Neural crest cell (in vitro differentiated cells): ENCODE data around the gene TPP1. TPM values are rescaled to one million over a fixed set of nuclear protein-coding genes. Genes with fewer than 3 reads are reported as not detected.
A peak's percentile ranks its signal among the peaks of the same experiment; 100 is the strongest.

Source experiments
- DNase-seq: peaks from one replicate; pipeline ENCODE4 v3.0.0; 2021; ENCODE audit warnings: low read depth, mixed read lengths, low spot score
- H3K27ac Mint-ChIP-seq: one replicate; pipeline ENCODE4 v1.8.0; 2021; ENCODE audit warnings: mild to moderate bottlenecking, mixed read lengths; ENCODE audit not compliant: unreplicated experiment
- H3K27me3 Mint-ChIP-seq: 2 replicates; pipeline ENCODE4 v1.8.0; 2021; ENCODE audit warnings: low read depth, mild to moderate bottlenecking, mixed read lengths
- H3K36me3 Mint-ChIP-seq: 2 replicates; pipeline ENCODE4 v1.8.0; 2021; ENCODE audit warnings: low read depth, mild to moderate bottlenecking, mixed read lengths
- H3K4me1 Mint-ChIP-seq: 2 replicates; pipeline ENCODE4 v1.8.0; 2021; ENCODE audit warnings: mixed read lengths
- H3K4me3 Mint-ChIP-seq: one replicate; pipeline ENCODE4 v1.8.0; 2021; ENCODE audit warnings: mild to moderate bottlenecking, mixed read lengths
- H3K9me3 Mint-ChIP-seq: 2 replicates; pipeline ENCODE4 v1.8.0; 2021; ENCODE audit warnings: mixed read lengths
- total RNA-seq: library from RNA; stranded (reverse); gene quantifications from 2 replicates; pipeline ENCODE4 v1.2.1, GENCODE V29; 2021
- TF ChIP-seq, protein P1 (sequence below): fragments of 200-600 bp; sonication (generic); conservative IDR thresholded peaks from 2 replicates; pipeline ENCODE4 v1.5.0; 2021; ENCODE audit warnings: antibody characterized with exemption, mild to moderate bottlenecking

Gene TPP1
- total RNA-seq, 1 donor from 2014 or later, result 44.7 TPM

DNA sequence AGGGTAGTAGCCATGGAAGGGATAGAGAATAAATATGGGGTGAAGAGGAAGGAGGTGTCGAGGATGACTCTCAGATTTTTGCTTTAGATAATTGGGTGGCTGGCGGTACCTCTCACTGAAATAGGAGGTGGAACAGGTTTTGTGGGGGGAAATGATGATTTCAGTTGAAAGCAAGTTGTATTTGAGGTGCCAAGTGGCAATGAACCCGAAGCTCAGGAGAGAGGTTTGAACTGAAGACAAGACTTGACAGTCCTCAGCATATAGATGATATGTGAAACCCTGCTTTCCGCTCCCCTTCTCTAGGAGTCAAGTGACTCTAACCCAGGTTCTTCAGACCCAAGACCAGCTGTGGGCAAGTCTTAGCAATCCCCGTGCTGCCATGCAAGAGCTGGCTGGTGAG, 49.5 kb downstream of the TPP1 start:
- Mint-ChIP-seq H3K36me3 (peaks cover 11% of the 10 kb centered on the region), H3K4me1 (peaks cover under 1% of the 10 kb centered on the region), H3K4me3 (no peak overlapping the region), H3K27ac (no peak overlapping the region), H3K9me3 (no peaks in the 10 kb centered on the region), H3K27me3 (no peaks in the 10 kb centered on the region)
- TF ChIP-seq, protein P1, sequence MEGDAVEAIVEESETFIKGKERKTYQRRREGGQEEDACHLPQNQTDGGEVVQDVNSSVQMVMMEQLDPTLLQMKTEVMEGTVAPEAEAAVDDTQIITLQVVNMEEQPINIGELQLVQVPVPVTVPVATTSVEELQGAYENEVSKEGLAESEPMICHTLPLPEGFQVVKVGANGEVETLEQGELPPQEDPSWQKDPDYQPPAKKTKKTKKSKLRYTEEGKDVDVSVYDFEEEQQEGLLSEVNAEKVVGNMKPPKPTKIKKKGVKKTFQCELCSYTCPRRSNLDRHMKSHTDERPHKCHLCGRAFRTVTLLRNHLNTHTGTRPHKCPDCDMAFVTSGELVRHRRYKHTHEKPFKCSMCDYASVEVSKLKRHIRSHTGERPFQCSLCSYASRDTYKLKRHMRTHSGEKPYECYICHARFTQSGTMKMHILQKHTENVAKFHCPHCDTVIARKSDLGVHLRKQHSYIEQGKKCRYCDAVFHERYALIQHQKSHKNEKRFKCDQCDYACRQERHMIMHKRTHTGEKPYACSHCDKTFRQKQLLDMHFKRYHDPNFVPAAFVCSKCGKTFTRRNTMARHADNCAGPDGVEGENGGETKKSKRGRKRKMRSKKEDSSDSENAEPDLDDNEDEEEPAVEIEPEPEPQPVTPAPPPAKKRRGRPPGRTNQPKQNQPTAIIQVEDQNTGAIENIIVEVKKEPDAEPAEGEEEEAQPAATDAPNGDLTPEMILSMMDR, result no peak
- no peak for DNase-seq

DNA sequence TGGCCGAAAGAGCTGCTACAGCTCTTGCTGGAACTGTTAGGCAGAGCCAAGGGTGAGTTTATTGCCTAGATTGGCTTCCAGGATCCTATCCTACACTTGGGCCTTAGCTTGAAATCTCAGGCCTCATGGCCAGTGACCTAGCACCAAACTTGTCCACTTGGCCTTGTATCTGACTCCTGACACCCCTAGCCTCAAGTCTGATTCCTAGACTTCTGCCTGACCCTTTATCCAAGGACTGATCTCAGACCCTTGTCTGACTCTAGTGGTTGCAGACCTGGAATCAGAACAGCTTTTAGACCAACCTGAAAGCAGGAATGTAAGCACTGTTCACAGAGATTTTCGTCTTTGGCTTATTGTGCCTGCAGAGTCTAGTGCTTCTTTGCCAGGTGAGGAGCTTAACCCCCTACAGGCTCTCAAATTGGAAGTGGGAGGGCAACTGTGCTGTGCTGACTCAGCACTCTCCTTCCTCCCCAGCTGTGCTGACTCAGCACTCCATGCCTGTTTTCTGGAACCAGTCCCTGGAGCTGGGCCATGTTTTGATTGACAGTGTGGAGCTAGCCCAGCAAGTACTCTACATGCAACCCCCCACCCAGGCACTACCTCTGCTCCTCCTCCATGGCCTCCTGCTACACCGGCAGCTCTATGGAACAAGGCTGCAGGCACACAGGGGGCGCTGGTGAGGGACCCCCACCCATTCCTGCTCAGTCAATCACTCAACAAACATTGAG, 50.9 kb downstream of the TPP1 start:
- Mint-ChIP-seq H3K27ac (no peak overlapping the region), H3K36me3 (peaks cover 11% of the 10 kb centered on the region), H3K27me3 (no peaks in the 10 kb centered on the region), H3K4me3 (no peak overlapping the region), H3K4me1 (no peaks in the 10 kb centered on the region), H3K9me3 (no peaks in the 10 kb centered on the region)
- DNase-seq, result peak; percentile 1
- TF ChIP-seq, protein P1, result no peak

DNA sequence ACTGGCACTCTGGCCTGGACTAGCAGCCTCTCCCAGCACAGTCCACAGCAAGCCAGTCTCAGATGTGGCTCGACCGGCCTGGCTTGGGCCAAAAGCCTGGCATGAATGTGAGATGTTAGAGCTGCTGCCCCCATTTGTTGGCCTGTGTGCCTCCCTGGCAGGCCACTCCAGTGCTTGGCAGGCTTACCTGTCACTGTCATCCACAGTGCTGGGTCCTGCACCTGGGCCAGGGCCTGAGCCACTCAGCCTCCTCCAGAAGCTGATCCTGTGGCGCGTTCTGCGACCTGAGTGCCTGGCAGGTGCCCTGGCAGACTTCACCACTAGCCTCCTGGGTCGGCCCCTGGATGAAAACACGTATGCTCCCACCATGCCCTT, 51.9 kb downstream of the TPP1 start:
- Mint-ChIP-seq H3K27ac (no peak overlapping the region), H3K9me3 (no peaks in the 10 kb centered on the region), H3K4me1 (no peaks in the 10 kb centered on the region), H3K36me3 (peaks cover 6% of the 10 kb centered on the region), H3K4me3 (no peak overlapping the region), H3K27me3 (no peaks in the 10 kb centered on the region)
- no peak for DNase-seq
- TF ChIP-seq, protein P1, result no peak

DNA sequence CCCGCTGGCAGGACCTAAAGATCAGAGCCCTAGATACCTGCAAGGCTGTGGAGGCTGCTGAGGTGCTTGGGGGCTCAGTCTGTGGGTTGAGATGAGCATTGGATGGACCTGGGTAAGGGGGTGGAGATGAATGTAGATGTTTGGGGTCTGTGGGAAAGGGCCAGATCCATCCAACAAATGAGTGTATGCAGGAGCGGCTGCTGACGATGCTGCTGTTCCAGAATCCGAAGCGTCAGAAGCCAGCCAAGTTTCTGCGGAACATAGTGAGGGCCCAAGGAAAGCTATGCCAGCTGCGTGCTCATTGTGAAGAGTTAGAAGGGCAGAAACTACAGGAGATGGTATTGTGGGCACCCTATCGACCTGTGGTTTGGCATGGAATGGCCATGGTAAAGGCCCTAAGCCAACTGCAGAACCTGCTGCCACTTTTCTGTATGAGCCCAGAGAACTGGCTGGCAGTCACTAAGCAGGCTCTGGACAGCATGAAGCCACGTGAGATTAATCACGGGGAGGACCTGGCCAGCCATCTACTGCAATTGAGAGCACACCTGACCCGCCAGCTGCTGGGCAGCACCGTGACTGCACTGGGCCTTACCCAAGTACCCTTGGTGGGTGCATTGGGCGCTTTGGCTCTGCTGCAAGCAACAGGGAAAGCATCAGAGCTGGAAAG, 52.4 kb downstream of the TPP1 start:
- Mint-ChIP-seq H3K27ac (no peak overlapping the region), H3K4me1 (no peaks in the 10 kb centered on the region), H3K9me3 (no peaks in the 10 kb centered on the region), H3K36me3 (peaks cover 6% of the 10 kb centered on the region), H3K27me3 (no peaks in the 10 kb centered on the region), H3K4me3 (no peak overlapping the region)
- no peak for DNase-seq
- TF ChIP-seq, protein P1, result no peak

DNA sequence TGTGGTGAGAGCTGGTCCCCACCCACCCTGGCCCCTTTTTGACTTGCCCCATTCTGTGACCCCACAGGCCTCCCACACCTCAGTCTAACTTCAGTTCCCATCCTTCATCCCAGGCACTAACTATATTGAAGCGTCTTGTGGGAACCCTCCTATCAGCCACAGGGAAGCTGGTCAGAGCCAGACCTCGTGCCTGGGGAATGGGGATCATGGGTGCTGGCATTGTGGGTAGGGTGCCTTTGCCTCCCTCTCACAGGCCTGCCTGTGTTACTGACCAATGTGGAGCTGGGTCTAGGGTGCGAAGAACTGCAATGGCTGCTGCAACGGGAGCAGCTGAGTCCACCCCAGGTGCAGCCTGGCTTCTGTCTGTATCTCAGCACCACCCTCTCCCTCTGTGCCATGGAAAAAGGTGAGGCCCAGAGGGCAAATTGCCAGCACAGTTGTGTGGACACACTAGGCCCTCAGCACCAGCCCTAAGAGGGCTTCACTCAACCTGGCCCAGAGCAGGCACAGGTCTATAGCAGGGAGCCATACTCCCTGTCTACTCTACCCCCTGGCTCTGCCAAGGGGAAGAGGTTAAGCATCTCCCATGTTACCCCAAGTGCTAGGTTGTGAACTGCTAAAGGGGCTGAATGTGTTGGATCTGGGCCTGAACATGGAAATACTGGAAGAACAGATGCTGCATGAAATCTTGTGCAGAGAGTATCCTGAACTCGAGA, 53.1 kb downstream of the TPP1 start:
- Mint-ChIP-seq H3K36me3 (peaks cover 6% of the 10 kb centered on the region), H3K4me1 (no peaks in the 10 kb centered on the region), H3K9me3 (no peaks in the 10 kb centered on the region), H3K27ac (peak overlapping the region; percentile 29), H3K4me3 (no peak overlapping the region), H3K27me3 (no peaks in the 10 kb centered on the region)
- DNase-seq, result no peak
- TF ChIP-seq, protein P1, result no peak
